Activated CD4-positive, alpha-beta memory T cell treated with anti-CD3 and anti-CD28 coated beads for 36 hours (primary cell): Measurements from ENCODE around the gene MYZAP. TPM values are rescaled to one million over a fixed set of nuclear protein-coding genes. Genes with fewer than 3 reads are reported as not detected.

Source experiments
- CTCF ChIA-PET: fragments of 350-600 bp; sonication (Branson Sonifier 250); formaldehyde crosslinking; loops from one replicate; lab custom pipeline; 2021; ENCODE audit warnings: antibody characterized with exemption, inconsistent platforms; lab: Charles Lee
- POLR2A ChIA-PET: fragments of 350-600 bp; sonication (Branson Sonifier 250); formaldehyde crosslinking; loops from one replicate; lab custom pipeline; 2021; ENCODE audit warnings: antibody characterized with exemption; lab: Charles Lee
- DNase-seq: peaks from one replicate; pipeline ENCODE4 v3.0.0-alpha.2; 2020
- H3K27ac Mint-ChIP-seq: one replicate; pipeline ENCODE4 v1.8.0; 2021; ENCODE audit warnings: mixed read lengths
- H3K27me3 Mint-ChIP-seq: one replicate; pipeline ENCODE4 v1.8.0; 2021; ENCODE audit warnings: mixed read lengths
- H3K36me3 Mint-ChIP-seq: one replicate; pipeline ENCODE4 v1.8.0; 2021; ENCODE audit warnings: mixed read lengths
- H3K4me1 Mint-ChIP-seq: one replicate; pipeline ENCODE4 v1.8.0; 2021; ENCODE audit warnings: low read depth, mixed read lengths
- H3K4me3 Mint-ChIP-seq: one replicate; pipeline ENCODE4 v1.8.0; 2021; ENCODE audit warnings: mild to moderate bottlenecking, mixed read lengths
- H3K9me3 Mint-ChIP-seq: one replicate; pipeline ENCODE4 v1.8.0; 2021; ENCODE audit warnings: mixed read lengths
- intact Hi-C: fragments of 100-400 bp; cut with micrococcal nuclease; formaldehyde crosslinking; loops from one replicate; pipeline ENCODE4 v1.15.1; 2023
- total RNA-seq, 2 experiments: library from RNA; stranded (reverse); gene quantifications; one replicate each; pipeline ENCODE4 v1.2.3, GENCODE V29; 2021

MYZAP gene
- total RNA-seq, 2 experiments from 2014 or later: 0.55 to 0.63 TPM

GRCh38 chr15:57667171-57667849 is 75.6 kb downstream of the MYZAP start:
- Mint-ChIP-seq H3K36me3 (no peaks in the 10 kb centered on the region), H3K27me3 (peaks cover 1% of the 10 kb centered on the region), H3K9me3 (no peaks in the 10 kb centered on the region), H3K27ac (no peak overlapping the region), H3K4me3 (no peak overlapping the region), H3K4me1 (no peaks in the 10 kb centered on the region)
- DNase-seq: no peak
- CTCF ChIA-PET: no interaction called here
- POLR2A ChIA-PET: no interaction called here
- intact Hi-C loops: no loop called here

- CTCF ChIA-PET: no interaction called here
- Mint-ChIP-seq H3K4me3 (no peak overlapping the region), H3K27me3 (peaks cover 1% of the 10 kb centered on the region), H3K36me3 (no peaks in the 10 kb centered on the region), H3K9me3 (no peaks in the 10 kb centered on the region), H3K27ac (no peak overlapping the region), H3K4me1 (no peaks in the 10 kb centered on the region)
- POLR2A ChIA-PET: no interaction called here
- no peak for DNase-seq
- intact Hi-C loops: no loop called here
Measured at GRCh38 chr15:57668016-57668415, 76.3 kb downstream of the MYZAP start.

GRCh38 chr15:57671636-57672035 is 79.9 kb downstream of the MYZAP start:
- H3K4me1 Mint-ChIP-seq: no peaks in the 10 kb centered on the region
- H3K27ac Mint-ChIP-seq: no peak overlapping the region
- ChIA-PET CTCF (interaction anchor here (1.2 kb wide), 1 partner anchor 15 kb away, joined by 3 read pairs; no protein-coding TSS in a partner anchor), POLR2A (no interaction called here)
- intact Hi-C loops: no loop called here
- H3K9me3 Mint-ChIP-seq: no peaks in the 10 kb centered on the region
- peaks cover 1% of the 10 kb centered on the region for H3K27me3 Mint-ChIP-seq
- H3K36me3 Mint-ChIP-seq: no peaks in the 10 kb centered on the region
- no peak for DNase-seq
- no peak overlapping the region for H3K4me3 Mint-ChIP-seq

GRCh38 chr15:57675481-57676181 is 83.9 kb downstream of the MYZAP start:
- Mint-ChIP-seq H3K36me3 (no peaks in the 10 kb centered on the region), H3K9me3 (no peaks in the 10 kb centered on the region), H3K27ac (no peak overlapping the region), H3K4me3 (no peak overlapping the region), H3K4me1 (peaks cover 7% of the 10 kb centered on the region), H3K27me3 (peaks cover 1% of the 10 kb centered on the region)
- intact Hi-C loops: no loop called here
- POLR2A ChIA-PET: no interaction called here
- CTCF ChIA-PET: no interaction called here
- no peak for DNase-seq

- intact Hi-C loops: no loop called here
Measured at GRCh38 chr15:57676585-57676984, 84.9 kb downstream of the MYZAP start.

GRCh38 chr15:57677204-57677603 is 85.5 kb downstream of the MYZAP start:
- CTCF ChIA-PET: interaction anchor here (0.6 kb wide), 2 partner anchors 809 to 1572 kb away, joined by 3 read pairs; no protein-coding TSS in a partner anchor
- Mint-ChIP-seq H3K9me3 (no peaks in the 10 kb centered on the region), H3K27ac (no peak overlapping the region), H3K4me3 (no peak overlapping the region), H3K27me3 (no peaks in the 10 kb centered on the region), H3K36me3 (no peaks in the 10 kb centered on the region), H3K4me1 (peaks cover 7% of the 10 kb centered on the region)
- no peak for DNase-seq
- intact Hi-C loops: no loop called here
- POLR2A ChIA-PET: no interaction called here

More at GRCh38 chr15:57676585-57676984, 84.9 kb downstream of the MYZAP start:
- ChIA-PET POLR2A (no interaction called here), CTCF (no interaction called here)
- DNase-seq: no peak
- Mint-ChIP-seq H3K36me3 (no peaks in the 10 kb centered on the region), H3K4me1 (peaks cover 7% of the 10 kb centered on the region), H3K27ac (no peak overlapping the region), H3K4me3 (no peak overlapping the region), H3K9me3 (no peaks in the 10 kb centered on the region), H3K27me3 (peaks cover 1% of the 10 kb centered on the region)

GRCh38 chr15:57680021-57680420 is 88.3 kb downstream of the MYZAP start:
- Mint-ChIP-seq H3K36me3 (no peaks in the 10 kb centered on the region), H3K4me1 (peaks cover 7% of the 10 kb centered on the region), H3K27ac (no peak overlapping the region), H3K9me3 (no peaks in the 10 kb centered on the region), H3K27me3 (no peaks in the 10 kb centered on the region), H3K4me3 (no peak overlapping the region)
- ChIA-PET POLR2A (no interaction called here), CTCF (no interaction called here)
- intact Hi-C loops: no loop called here
- no peak for DNase-seq

GRCh38 chr15:57681011-57681410 is 89.3 kb downstream of the MYZAP start:
- POLR2A ChIA-PET: no interaction called here
- intact Hi-C loops: no loop called here
- DNase-seq: no peak
- CTCF ChIA-PET: interaction anchor here (1.2 kb wide), 1 partner anchor 338 kb away, joined by 3 read pairs; no protein-coding TSS in a partner anchor
- Mint-ChIP-seq H3K4me3 (no peak overlapping the region), H3K9me3 (no peaks in the 10 kb centered on the region), H3K27ac (no peak overlapping the region), H3K4me1 (peaks cover 7% of the 10 kb centered on the region), H3K27me3 (no peaks in the 10 kb centered on the region), H3K36me3 (no peaks in the 10 kb centered on the region)

GRCh38 chr15:57683481-57683880 is 91.8 kb downstream of the MYZAP start:
- Mint-ChIP-seq H3K36me3 (no peaks in the 10 kb centered on the region), H3K9me3 (no peaks in the 10 kb centered on the region), H3K27me3 (no peaks in the 10 kb centered on the region), H3K27ac (no peak overlapping the region), H3K4me1 (peaks cover 7% of the 10 kb centered on the region), H3K4me3 (no peak overlapping the region)
- intact Hi-C loops: no loop called here
- CTCF ChIA-PET: no interaction called here
- no peak for DNase-seq
- POLR2A ChIA-PET: no interaction called here

GRCh38 chr15:57684491-57685151 is 92.9 kb downstream of the MYZAP start:
- Mint-ChIP-seq H3K27ac (no peak overlapping the region), H3K4me1 (peaks cover 7% of the 10 kb centered on the region), H3K4me3 (no peak overlapping the region), H3K36me3 (no peaks in the 10 kb centered on the region), H3K27me3 (no peaks in the 10 kb centered on the region), H3K9me3 (no peaks in the 10 kb centered on the region)
- POLR2A ChIA-PET: no interaction called here
- intact Hi-C loops: no loop called here
- no peak for DNase-seq
- CTCF ChIA-PET: no interaction called here

- intact Hi-C loops: no loop called here
- ChIA-PET POLR2A (no interaction called here), CTCF (no interaction called here)
Measured at GRCh38 chr15:57685306-57686095, 93.8 kb downstream of the MYZAP start.

GRCh38 chr15:57686657-57687056 is 95.0 kb downstream of the MYZAP start:
- no peak for DNase-seq
- Mint-ChIP-seq H3K27me3 (no peaks in the 10 kb centered on the region), H3K27ac (no peak overlapping the region), H3K4me1 (no peaks in the 10 kb centered on the region), H3K4me3 (no peak overlapping the region), H3K36me3 (no peaks in the 10 kb centered on the region), H3K9me3 (no peaks in the 10 kb centered on the region)
- POLR2A ChIA-PET: no interaction called here
- intact Hi-C loops: no loop called here
- CTCF ChIA-PET: no interaction called here

More at GRCh38 chr15:57685306-57686095, 93.8 kb downstream of the MYZAP start:
- H3K27ac Mint-ChIP-seq: no peak overlapping the region
- H3K4me3 Mint-ChIP-seq: no peak overlapping the region
- no peak for DNase-seq
- peaks cover 1% of the 10 kb centered on the region for H3K4me1 Mint-ChIP-seq
- no peaks in the 10 kb centered on the region for H3K27me3 Mint-ChIP-seq
- no peaks in the 10 kb centered on the region for H3K36me3 Mint-ChIP-seq
- no peaks in the 10 kb centered on the region for H3K9me3 Mint-ChIP-seq
